Esophagus mucosa (tissue), 1 donor: Measurements from ENCODE around the gene GPR143. TPM values are rescaled to one million over a fixed set of nuclear protein-coding genes. Genes with fewer than 3 reads are reported as not detected.
"Not testable (repeated sequence)": the region's sequence is repeated elsewhere in the genome, so short reads cannot be mapped to it uniquely, and the experiment has no call there.

Experiments
- ATAC-seq: fragments of 200-7000 bp; cut with Tn5 transposase; one replicate; pipeline ENCODE4 v1.9.1; 2020
- total RNA-seq: library from RNA; stranded (reverse); gene quantifications from one replicate; pipeline ENCODE4 v1.2.4, GENCODE V29; 2023
- donor health status: DM: yes; HTN: yes; CAD: no.

Gene GPR143
- 2.8 TPM for total RNA-seq

DNA sequence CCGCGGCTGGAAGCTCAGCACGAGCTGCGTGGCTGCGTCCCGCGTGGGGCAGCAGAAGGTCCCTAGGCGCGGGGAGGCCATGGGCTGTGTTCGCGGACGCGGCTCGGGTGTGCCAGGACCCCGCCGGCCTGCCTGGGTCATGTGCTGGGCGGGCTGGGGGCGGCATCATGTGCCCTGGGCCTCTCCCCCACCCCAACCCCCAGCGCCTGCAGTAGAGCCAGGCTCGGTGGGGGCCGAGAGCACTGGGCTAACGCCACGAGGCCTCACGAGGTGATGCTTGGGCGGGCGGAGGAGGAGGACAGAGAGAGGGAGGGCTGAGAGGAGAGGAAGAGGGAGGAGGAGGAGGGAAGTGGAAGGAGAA lies at the start of gene GPR143:
Gene GPR143 (minus strand): TSS at position 111 of the 361 bp plus-strand sequence. CDS start 30 bp downstream, at position 81.
- no peak for ATAC-seq

DNA sequence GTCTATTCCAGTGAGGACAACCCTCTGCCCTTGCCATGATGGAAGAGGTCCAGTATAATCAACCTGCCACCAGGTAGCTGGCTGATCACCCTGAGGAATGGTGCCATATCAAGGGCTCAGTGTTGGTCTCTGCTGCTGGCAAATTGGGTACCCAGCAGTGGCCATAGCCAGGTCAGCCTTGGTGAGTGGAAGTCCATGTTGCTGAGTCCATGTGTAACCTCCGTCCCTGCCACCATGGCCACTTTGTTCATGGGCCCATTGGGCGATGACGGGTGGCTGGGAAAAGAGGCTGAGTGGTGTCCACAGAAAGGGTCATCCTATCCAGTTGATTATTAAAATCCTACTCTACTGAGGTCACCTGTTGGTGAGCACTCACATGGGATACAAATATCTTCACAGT lies 45.4 kb upstream of the GPR143 start:
- ATAC-seq, result not testable (repeated sequence)

DNA sequence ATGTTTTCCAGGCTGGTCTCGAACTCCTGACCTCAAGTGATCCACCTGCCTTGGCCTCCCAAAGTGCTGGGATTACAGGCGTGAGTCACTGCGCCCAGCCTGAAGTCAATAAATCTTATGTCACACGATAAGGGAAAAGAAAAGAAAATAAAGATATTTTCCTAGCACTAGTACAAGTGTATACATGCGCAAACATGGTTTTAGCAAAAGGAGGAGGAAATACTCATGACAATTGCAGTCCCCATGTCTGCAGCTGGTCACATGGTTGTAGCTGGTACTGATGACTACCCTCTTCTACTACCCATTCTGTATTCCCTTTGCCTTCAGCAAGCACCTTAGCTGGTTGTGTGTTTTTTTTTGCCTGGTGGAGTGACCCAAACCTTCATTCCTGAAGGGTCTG lies 44.2 kb upstream of the GPR143 start:
- ATAC-seq, result peak; percentile 41

DNA sequence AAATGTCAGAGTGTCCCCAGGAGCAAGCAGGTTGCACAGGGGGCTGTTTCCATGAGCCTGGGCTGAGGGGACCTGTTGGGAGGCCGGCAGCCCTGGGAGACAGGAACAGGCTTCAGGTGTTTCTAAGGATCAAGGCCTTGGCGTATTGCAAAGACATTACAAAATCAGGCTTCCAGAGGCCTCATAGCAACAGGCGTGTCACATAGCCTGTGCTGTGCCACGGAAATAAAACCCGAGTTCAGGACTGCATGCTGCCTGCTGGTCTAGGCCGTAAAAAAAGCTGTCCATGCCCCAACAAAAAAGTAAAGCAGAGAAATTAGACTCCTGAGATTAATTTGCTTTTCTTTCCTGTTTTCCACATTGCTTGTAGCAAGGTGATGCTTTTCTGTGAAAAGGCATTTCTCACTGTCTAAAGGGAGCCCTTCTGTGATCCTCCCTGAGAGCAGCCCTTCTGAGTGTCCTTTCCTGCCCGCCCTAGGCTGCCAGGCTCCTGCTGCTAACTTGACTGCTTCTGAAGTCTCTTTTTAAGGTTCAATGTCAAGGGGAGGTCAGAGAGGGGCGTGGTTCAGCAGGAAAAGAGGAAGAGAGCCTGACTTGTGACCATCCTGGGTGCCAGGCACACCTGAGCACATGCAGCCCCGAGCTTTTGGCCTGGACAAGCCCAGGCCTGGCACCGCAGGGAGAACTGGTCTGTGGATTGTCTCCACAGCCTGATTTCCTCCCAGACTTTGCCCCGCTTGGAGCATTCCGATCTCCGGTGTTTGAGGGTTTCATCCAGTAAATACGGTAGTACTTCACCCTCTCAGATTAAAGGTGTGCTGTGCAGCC lies 41.9 kb upstream of the GPR143 start:
- peak; percentile 91 for ATAC-seq

DNA sequence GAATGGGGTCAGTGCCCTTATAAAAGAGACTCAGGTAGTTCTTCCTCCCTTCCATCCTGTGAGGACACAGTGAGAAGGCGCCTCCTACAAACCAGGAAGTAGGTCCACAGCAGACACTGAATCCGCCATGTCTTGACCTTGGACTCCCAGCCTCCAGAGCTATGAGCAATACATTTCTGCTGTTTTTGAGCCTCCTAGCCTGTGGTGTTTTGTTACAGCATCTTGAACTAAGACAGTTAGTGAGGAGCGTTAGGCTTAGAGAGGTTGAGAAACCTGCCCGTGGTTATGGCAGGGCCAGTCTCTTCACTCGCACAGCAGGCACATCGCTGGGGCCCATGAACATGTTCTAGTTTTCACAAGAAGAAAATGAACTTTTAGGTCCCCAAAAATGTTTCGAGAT lies 40.3 kb upstream of the GPR143 start:
- ATAC-seq, result no peak

DNA sequence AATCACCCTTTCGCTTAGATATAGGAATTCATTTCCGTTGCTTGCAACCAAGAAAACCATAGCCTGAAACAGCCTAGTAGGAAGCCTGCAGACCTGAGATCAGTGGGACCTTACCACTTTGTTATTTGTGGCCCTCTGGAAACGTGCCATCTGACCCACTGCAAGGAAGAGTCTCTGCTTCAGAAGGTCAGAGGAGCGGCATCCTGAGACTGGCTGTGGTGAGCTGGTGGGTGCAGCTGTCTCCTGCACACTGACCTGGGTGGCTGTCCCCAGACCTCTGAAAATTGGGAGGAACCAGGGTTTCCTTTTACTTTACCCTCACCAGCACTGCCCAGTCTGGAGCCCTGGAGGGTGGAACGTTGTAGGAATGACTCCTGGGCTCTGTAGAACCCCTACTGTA lies 38.8 kb upstream of the GPR143 start:
- no peak for ATAC-seq

DNA sequence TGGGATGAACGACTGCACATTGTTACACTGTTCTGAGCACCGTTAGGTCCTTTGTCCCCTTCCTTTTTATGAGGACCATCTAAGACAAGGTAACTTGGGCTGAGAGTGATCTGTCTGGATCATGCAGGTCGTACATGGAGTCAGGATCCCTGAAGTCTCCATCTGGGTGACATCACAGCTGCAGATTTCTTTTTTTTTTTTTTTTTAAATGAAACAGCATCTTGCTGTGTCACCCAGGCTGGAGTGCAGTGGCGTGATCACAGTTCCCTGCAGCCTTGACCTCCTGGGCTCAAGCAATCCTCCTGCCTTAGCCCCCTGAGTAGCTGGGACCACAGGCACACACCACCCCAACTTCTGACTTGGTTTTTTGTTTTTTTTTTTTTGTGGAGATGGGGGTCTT lies 37.1 kb upstream of the GPR143 start:
- ATAC-seq, result no peak

DNA sequence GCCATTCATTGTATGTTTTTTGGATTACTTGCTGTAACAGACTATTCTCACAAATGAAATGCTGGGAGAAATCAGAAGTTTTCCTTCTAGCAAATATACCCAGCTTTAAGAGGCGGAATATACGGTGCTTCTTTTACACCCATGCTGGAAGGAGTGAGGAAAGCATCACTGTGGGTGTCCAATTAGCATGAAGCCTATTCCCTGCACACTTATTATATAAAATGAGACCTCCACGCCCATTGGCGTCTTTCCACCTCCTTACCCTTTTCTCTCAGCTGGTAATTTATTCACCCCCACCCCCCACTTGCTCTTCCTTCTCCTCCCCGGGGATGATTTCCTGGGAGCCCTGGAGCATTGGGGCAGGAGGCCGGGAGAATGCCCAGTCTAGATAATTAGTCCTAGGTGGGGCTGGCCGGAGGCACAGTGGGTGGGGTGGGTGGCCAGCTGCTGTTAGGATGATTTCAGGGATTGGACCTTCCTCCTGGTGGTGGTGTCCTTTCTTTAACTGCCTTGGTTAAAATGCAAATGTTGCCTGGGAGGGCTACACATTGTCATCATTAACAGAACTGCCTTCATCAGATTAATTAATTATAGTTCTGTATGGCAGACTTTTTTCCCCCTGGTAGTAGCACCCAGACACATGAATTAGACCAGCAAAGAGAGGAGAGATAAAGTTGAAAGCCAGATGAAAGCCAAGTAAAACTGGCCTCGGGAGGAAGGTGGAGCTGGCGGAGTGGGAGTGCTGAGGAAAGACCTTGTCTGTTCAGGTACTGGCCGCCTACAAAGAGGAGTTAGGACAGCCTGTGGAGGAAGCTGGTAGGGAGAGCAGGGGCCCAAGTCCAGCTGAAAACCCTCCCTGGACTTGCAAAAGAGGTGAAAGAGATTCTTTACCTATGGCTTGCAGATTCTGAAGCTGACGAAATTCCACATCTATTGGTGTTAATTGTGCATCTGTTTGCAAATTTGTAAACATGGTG lies 32.0 kb upstream of the GPR143 start:
- ATAC-seq, result no peak

DNA sequence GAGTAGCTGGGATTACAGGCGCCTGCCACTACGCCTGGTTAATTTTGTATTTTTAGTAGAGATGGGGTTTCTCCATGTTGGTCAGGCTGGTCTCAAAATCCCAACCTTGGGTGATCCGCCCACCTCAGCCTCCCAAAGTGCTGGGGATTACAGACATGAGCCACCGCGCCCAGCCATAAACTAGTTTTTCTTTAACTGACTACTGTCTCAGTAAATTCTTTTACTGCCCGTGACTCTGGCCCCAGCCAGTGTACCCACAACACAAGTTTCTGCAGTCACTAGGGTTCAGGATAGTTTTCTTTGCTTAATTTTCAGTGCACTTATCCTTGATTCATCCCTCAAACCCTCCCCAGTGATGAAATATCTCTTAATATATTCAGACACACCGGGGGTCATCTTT lies 28.8 kb upstream of the GPR143 start:
- no peak for ATAC-seq

DNA sequence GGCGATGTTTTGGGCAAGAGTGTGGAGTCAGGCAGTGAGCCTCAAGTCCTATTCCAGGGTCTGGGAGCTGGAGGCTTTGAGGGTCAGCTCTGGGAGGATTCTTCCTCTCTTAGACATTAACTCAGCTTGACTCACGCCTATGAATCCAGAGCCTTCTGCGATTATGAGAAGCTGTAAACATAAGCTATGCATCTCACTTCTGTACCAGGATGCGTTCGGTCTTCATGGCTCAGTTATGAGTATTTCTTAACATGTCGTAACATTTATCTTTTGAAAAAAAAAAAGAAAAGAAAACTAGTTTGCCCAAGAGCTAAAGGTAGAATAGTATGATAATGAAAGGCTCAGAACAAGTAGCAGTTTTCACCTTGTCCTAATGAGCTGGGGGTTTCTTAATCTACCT lies 25.2 kb upstream of the GPR143 start:
- peak; percentile 50 for ATAC-seq

DNA sequence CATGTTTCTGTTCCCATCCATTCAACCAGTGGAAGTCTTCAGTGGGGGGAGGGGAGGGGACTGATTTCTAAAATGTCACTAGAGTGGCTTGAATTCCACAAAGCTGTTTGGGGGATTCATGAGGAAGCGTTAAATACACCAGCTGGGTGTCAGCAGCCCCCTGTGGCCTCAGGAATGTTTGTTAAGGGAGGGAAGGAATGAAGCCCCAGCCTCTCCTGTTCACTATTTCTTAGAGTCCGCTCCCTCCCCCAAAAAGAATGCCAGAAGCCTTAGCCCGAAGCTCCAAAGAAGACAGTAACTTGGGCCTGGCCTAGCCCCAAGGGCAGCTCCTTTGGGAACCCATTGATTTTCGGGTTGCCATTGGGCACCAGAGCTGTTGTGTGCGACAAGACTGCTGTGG lies 23.9 kb upstream of the GPR143 start:
- no peak for ATAC-seq

DNA sequence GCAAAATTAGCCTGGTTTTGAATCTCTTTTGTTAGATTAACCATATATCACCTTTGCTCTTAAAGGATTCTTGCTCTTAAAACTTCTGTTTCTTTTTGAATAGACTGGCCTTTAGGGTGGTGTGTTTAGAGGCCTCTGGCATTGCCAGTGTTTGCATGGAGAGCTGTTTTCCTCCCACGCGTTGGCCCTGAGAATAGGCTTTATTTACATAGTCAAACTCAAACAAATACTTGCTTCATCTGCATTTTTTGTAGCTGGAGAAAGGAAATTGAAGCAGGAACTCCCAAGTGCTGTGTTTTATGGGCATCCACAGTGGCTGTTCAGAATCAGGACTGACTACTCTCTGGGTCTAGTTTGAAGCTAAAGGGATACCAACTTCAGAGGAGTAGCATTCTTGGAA lies 23.3 kb upstream of the GPR143 start:
- no peak for ATAC-seq

DNA sequence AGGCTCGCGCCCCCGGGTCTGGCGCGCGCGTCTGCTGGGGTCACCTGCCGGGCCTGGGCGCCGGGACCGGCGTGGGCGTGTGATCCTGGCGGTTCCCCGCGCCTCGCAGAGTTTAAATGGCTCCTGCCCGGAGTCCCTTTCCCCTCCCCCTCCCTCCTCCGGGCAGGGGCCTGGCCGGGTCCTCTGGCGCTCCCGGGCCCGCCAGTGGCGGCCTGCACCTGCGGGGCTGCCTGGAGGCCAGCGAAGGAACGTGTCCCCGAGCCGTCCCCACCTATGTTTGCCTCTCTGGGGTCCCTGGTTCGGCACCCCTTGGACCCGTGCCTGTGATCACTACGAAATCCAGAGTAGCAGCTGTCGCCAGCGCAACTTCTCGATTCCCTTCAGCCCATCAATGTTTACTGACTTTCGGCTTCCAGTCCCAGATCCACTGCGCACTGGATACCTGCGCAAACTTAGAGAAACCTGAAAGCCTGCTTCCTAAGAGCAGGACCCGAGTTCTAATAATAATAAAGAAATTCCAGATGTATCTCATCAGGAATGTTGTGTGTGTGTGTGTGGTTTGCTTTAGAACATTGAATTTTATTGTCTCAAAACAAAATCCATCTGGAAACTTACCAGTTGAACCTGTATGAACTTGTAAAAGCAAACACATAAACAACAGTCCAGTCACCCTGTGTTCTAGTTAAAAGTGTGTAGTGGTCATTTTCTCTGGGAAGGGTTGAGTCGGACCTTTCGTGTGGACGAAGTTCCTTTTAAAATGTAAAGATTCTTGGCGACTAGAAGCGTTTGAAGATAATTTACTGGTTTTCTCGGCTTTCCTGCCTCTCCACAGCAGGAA lies 21.4 kb upstream of the GPR143 start:
- ATAC-seq, result peak; percentile 10

DNA sequence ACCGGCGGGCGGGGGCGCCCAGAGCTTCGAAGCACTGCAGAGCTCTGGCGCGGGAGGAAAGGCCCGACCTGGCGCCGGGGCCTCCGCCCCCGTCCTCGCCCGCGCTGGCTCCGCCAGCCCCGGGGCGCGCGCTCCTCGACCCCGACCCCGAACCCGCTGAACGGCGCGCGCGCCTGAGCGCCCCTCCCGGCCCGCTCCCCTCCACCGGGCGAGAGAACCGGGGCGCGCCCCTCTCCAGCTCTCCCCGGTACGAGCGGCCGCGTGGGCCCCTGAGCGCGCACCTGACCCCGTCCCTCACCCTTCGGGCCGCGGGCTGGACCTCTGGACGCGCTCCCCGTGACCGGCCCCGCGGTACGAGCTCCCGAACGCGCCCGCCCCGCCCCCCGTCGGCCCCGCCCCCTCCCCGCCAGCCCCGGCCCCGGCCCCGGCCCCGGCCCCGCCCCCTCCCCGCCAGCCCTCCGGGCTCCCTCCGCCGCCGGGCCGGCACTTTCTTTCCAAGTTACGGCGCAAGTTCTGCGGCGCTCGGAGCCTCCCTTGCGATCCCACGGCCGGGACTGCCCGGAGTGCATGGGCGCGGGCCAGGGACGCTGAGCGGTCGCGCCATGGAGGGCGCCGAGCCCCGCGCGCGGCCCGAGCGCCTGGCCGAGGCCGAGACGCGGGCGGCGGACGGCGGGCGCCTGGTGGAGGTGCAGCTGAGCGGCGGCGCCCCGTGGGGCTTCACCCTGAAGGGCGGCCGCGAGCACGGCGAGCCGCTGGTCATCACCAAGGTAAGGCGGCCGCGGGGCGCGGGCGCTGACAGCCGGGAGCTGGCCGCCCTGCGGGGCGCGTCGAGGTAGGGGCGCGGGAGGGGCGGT lies 20.5 kb upstream of the GPR143 start, which contains the start of gene SHROOM2:
Gene SHROOM2 (plus strand): TSS at position 486 of the 854 bp plus-strand sequence. CDS start 117 bp downstream, at position 603.
- peak; percentile 39 for ATAC-seq

DNA sequence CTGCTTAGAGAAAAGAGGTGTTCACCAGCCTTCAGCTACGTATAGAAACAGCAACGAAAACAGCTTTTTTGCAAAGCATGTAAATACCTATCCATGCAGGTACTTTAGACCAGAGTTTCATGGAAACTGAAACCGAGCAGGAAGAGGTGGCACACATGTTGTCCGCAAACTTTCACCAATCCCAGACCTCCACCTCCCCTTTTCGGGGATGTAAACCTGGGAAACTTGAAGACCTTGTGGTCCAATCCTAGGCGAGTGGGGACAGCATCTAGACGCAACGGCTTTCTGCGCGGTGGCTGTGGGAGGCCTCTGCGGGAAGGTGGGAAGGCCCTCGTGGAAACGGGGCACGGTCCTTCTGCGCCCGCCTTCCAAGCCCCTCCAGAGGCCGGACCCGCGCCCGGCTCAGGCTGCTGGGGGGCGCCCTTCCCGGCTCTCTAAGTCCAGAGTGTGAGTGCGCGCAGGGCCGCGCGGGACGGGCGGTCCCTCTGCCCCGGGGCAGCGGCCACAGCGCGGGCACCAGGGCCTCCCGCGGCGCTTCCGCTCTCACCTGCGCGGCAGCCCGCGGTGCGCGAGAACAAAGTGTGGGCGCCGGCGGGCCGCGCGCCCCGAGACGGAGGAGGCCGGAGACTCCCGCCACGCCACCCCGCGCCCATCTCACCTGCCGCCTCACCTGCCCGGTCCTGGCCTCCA lies 19.8 kb upstream of the GPR143 start:
- ATAC-seq, result peak; percentile 21

DNA sequence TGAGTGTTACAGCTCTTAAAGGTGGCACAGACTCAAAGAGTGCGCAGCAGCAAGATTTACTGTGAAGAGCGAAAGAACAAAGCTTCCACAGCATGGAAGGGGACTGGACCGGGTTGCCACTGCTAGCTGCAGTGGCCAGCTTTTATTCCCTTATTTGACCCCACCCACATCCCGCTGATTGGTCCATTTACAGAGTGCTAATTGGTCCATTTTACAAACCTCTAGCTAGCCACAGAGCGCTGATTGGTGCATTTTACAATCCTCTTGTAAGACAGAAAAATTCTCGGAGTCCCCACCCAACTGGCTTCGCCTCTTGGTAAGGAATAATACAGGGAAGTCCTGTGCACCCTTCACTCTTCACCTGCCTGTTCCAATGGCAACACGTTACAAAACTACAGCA lies 18.7 kb upstream of the GPR143 start:
- ATAC-seq, result no peak

DNA sequence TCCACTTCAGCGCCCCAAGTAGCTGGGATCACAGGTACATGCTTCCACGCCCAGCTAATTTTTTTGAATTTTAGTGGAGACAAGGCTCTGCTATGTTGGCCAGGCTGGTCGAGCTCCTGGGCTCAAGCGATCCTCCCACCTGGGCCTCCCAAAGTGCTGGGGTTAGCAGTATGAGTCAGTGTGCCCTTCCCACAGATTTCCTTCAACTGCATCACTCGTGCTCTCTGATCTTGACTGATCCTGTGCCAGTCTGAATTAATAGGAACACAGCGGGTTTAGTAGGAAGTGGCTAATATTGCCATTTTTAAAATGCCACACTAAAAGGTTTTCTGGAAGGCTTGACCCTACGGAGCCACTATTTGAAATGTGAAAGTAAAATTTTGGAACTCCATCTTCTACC lies 16.3 kb upstream of the GPR143 start:
- no peak for ATAC-seq

DNA sequence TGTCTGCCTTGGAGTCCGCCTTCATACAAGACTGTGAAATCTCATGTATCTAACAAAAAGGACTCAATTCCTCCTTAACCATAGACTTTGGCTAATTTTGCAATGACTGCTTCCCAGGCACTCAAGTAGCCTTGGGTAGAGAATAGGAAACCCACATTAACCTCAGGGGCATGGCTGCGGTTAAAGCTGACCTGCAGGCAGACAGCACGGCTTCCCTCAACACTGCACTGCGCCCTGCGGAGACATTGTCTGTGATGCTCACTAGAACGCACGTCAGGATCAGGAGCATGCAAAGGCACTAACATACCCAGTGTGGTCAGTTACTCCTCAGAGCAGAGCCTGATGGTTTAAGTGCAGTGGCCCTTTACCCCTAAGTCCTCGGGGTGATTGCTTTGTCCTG lies 10.3 kb upstream of the GPR143 start:
- ATAC-seq, result no peak

DNA sequence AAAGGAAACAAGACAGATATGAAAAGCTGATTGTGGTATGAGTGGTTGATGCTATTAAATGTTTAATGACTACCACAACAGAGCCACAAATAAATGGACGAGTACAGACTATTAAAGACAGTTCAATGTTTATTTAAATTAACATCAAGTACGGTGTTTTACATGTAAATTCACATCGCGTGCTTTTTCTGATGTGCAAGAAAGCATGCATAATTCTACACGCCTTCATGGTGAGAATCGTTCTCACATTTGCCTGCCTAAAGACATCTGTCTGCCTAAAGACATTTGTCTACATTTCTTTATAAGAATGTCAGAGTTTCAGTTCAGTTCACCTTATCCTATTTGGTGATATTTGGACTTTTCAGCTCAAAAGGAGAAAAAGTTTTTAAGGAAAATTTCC lies 7.3 kb upstream of the GPR143 start:
- ATAC-seq, result no peak

DNA sequence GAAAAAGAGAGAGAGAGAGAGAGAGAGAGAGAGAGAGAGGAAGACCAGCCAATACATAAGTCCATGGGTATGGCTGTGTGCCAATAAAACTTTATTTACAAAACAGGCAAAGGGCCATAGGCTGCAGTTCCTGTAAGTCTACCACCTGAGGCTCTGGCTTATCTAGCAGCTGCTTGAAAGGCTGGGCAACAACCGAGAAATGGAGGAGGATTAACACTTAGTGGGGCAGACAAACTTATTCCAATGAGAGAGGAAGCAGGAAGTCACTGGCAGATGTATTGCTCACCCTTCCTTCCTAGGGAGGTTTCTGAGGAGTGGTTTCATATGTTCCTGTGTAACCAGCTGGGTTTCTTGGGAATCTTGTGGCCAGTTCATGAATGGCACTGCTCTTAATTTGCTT lies 4.7 kb upstream of the GPR143 start:
- peak; percentile 91 for ATAC-seq

DNA sequence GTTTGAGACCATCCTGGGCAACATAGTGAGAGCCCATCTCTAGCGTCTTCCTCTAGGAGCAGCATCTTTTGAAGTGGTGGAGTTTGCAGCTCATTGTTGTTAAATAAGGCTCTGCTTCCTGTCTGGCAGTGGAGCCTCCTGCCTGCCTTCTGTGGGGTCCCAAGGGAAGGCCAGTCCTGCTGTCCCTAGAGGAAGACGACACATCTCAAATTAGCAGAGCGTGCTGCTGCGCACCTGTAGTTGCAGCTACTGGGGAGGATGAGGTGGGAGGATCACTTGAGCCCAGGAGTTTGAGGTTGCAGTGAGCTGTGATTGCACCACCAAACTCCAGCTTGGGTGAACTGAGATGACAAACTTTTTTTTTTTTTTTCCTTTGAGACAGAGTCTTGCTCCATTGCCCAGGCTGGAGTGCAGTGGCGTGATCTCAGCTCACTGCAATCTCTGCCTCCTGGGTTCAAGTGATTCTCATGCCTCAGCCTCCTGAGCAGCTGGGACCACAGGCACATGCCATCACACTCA lies 2.7 kb upstream of the GPR143 start:
- ATAC-seq, result not testable (repeated sequence)
